Measurements from ENCODE around the gene RPIA.

DNA sequence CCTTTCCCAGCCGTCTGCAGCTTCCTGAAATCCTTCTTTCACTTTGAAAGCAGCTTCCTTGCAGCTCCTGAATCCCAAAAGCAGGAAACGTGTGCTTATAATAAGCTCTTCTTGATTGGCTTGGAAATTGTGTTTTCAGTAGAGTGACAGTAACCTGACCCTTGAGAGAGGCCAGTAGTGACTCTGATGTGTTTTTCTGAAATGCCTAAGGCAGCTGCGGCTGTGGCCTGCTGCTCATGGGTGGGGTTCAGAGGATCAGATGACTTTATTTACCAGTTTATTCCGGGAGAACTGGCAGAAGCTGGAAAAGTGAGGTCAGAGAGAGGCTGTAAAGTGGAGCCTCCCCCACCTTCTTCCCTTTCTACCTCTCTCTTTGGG, 31.9 kb upstream of the RPIA start:
- TF ChIP-seq, protein P1, sequence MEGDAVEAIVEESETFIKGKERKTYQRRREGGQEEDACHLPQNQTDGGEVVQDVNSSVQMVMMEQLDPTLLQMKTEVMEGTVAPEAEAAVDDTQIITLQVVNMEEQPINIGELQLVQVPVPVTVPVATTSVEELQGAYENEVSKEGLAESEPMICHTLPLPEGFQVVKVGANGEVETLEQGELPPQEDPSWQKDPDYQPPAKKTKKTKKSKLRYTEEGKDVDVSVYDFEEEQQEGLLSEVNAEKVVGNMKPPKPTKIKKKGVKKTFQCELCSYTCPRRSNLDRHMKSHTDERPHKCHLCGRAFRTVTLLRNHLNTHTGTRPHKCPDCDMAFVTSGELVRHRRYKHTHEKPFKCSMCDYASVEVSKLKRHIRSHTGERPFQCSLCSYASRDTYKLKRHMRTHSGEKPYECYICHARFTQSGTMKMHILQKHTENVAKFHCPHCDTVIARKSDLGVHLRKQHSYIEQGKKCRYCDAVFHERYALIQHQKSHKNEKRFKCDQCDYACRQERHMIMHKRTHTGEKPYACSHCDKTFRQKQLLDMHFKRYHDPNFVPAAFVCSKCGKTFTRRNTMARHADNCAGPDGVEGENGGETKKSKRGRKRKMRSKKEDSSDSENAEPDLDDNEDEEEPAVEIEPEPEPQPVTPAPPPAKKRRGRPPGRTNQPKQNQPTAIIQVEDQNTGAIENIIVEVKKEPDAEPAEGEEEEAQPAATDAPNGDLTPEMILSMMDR (conservative IDR thresholded peaks at IDR 0.05 in 1 of 2, IDR thresholded peaks at IDR 0.05 in 1 of 2; ENCODE audit: low read depth in 1 of 2, low read length in 2 of 2), result no peak
- TF ChIP-seq EZH2 (IDR thresholded peaks at IDR 0.05; ENCODE audit: low read length, missing control alignments), result no peak
